Measurements from ENCODE around the gene SP140. TPM values are rescaled to one million over a fixed set of nuclear protein-coding genes. Genes with fewer than 3 reads are reported as not detected.

SP140 gene
- total and polyA plus RNA-seq, 9 of the 15 experiments (the other 6 are each of a cell fraction or from before 2014, with no cell fraction given): 0.04 to 1.1 (median 0.57) TPM; not detected in 1

DNA sequence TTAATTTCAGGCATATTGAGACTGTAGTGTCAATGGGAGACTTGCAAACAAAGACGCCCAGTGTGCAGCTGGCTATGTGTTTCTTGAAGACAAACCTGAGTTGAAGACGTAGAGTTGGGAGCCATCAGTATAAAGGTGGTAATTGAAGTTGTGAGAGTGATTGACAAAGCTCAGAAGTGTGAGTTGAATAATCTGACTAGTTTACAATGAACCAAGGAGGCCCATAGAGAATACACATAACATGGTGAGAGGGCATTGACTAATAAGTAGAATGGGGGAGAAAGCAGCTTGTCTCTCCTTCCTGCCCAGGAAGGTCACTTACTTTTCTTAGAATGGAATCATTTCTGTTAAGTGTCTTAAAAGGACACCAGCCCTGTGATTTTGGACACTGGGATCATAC lies 19.8 kb upstream of the SP140 start (continued):
- no peak for TF ChIP-seq STAT5B (CRISPR knock-in tag; IDR thresholded peaks at IDR 0.05)

DNA sequence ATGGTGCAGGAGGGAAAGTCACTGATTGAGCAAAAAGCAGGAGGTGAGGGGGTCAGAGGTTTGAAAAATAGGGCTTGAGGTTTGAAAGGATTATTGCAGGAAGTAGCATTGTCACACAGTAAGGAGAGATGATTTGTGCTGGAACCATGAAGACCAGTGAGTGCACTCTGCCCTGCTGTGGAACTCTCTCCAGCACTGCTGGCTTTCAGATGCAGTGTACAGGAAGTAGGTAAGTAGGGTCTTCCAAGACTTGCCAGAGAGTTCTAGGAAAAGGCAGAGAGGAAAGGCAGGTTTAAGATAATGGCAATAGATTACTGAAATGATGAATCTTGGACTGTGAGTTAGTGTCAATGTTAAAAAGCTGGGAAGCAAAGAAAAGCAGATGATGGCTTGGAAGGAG lies 17.0 kb upstream of the SP140 start:
- Histone ChIP-seq H3K36me3 (ENCODE audit: control insufficient read depth, insufficient read depth, low read length) (no peaks in the 10 kb centered on the region; the same call in 2 of the 3 replicates), H3K4me3 (no peak overlapping the region), H3K27ac (ENCODE audit: extremely low read depth, low read depth, low read length) (no peak overlapping the region), H3K9me3 (replicated peaks; ENCODE audit: control insufficient read depth, insufficient read depth, low read depth, low read length) (no peaks in the 10 kb centered on the region), H3K4me1 (replicated peaks in 1 of 2; ENCODE audit: control insufficient read depth in 2 of 2, insufficient read depth in 2 of 2, low read length in 2 of 2) (no peaks in the 10 kb centered on the region; a peak in 1 of 5 replicates), H3K79me2 (ENCODE audit: control insufficient read depth, insufficient read depth, low read length) (no peaks in the 10 kb centered on the region), H3K27me3 (ENCODE audit: control insufficient read depth in 2 of 2, insufficient read depth in 2 of 2, low read length in 2 of 2) (no peaks in the 10 kb centered on the region), H4K20me1 (replicated peaks; ENCODE audit: control insufficient read depth, insufficient read depth, low read length) (no peaks in the 10 kb centered on the region), H3K4me2 (ENCODE audit: insufficient read depth, low read length) (no peak overlapping the region), H3K9ac (ENCODE audit: insufficient read depth in 1 of 2, low read depth in 2 of 2, low read length in 2 of 2) (no peak overlapping the region), H3K9me1 (ENCODE audit: control insufficient read depth, insufficient read depth, low read length) (no peaks in the 10 kb centered on the region), H2AFZ (ENCODE audit: low read depth, low read length) (no peak overlapping the region)
- FAIRE-seq: no peak
- CTCF ChIA-PET (ENCODE audit: low intra/inter-chr PET ratio): no interaction called here
- POLR2A ChIA-PET: no interaction called here
- ATAC-seq: no peak
- DNase-seq (ENCODE audit: extremely low read depth in 1 of 4, low spot score in 3 of 4): no peak
- no TSS peak for BruUV-seq (replicated peaks)
- in situ Hi-C loops (cut with MboI): no loop called here
- intact Hi-C loops (cut with micrococcal nuclease): no loop called here
- TF ChIP-seq MEF2A (IDR thresholded peaks at IDR 0.05; ENCODE audit: control insufficient read depth, low read depth, low read length) (no peak), ZNF143 (CRISPR knock-in tag; IDR thresholded peaks at IDR 0.05) (no peak), MEF2D (tag; conservative IDR thresholded peaks at IDR 0.05; ENCODE audit: low read depth) (no peak), CBFA2T3 (IDR thresholded peaks at IDR 0.05) (no peak), CAMTA2 (CRISPR knock-in tag; conservative IDR thresholded peaks at IDR 0.05) (no peak), NELFE (IDR thresholded peaks at IDR 0.05; ENCODE audit: insufficient read depth, insufficient read length) (no peak), NFXL1 (CRISPR knock-in tag; IDR thresholded peaks at IDR 0.05) (no peak), MAZ (CRISPR knock-in tag; conservative IDR thresholded peaks at IDR 0.05 in 1 of 2, IDR thresholded peaks at IDR 0.05 in 1 of 2) (no peak), ZNF586 (CRISPR knock-in tag; conservative IDR thresholded peaks at IDR 0.05) (no peak), FOXK2 (conservative IDR thresholded peaks at IDR 0.05 in 1 of 2, IDR thresholded peaks at IDR 0.05 in 1 of 2; ENCODE audit: low read depth in 2 of 2) (no peak), CREB3 (tag; conservative IDR thresholded peaks at IDR 0.05; ENCODE audit: low read depth) (no peak), GATAD2B (IDR thresholded peaks at IDR 0.05; ENCODE audit: borderline replicate concordance) (no peak), C11orf30 (IDR thresholded peaks at IDR 0.05; ENCODE audit: low read depth) (no peak), E2F3 (CRISPR knock-in tag; IDR thresholded peaks at IDR 0.05) (no peak), ZNF184 (CRISPR knock-in tag; IDR thresholded peaks at IDR 0.05) (no peak)
- TF ChIP-seq, protein P1, sequence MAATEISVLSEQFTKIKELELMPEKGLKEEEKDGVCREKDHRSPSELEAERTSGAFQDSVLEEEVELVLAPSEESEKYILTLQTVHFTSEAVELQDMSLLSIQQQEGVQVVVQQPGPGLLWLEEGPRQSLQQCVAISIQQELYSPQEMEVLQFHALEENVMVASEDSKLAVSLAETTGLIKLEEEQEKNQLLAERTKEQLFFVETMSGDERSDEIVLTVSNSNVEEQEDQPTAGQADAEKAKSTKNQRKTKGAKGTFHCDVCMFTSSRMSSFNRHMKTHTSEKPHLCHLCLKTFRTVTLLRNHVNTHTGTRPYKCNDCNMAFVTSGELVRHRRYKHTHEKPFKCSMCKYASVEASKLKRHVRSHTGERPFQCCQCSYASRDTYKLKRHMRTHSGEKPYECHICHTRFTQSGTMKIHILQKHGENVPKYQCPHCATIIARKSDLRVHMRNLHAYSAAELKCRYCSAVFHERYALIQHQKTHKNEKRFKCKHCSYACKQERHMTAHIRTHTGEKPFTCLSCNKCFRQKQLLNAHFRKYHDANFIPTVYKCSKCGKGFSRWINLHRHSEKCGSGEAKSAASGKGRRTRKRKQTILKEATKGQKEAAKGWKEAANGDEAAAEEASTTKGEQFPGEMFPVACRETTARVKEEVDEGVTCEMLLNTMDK (IDR thresholded peaks at IDR 0.05; ENCODE audit: borderline replicate concordance, insufficient read depth, low read depth, low read length, poor library complexity, severe bottlenecking): no peak
- TF ChIP-seq, protein P2, sequence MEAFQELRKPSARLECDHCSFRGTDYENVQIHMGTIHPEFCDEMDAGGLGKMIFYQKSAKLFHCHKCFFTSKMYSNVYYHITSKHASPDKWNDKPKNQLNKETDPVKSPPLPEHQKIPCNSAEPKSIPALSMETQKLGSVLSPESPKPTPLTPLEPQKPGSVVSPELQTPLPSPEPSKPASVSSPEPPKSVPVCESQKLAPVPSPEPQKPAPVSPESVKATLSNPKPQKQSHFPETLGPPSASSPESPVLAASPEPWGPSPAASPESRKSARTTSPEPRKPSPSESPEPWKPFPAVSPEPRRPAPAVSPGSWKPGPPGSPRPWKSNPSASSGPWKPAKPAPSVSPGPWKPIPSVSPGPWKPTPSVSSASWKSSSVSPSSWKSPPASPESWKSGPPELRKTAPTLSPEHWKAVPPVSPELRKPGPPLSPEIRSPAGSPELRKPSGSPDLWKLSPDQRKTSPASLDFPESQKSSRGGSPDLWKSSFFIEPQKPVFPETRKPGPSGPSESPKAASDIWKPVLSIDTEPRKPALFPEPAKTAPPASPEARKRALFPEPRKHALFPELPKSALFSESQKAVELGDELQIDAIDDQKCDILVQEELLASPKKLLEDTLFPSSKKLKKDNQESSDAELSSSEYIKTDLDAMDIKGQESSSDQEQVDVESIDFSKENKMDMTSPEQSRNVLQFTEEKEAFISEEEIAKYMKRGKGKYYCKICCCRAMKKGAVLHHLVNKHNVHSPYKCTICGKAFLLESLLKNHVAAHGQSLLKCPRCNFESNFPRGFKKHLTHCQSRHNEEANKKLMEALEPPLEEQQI (IDR thresholded peaks at IDR 0.05): no peak
